GM18502 (cell line): Measurements from ENCODE around the gene RBM14.
"Not testable (repeated sequence)": the region's sequence is repeated elsewhere in the genome, so short reads cannot be mapped to it uniquely, and the experiment has no call there.

Experiments
- ATAC-seq: cut with Tn5 transposase; IDR thresholded peaks from one replicate; pipeline ENCODE4 v1.9.1; 2021; ENCODE audit warnings: mild to moderate bottlenecking; ENCODE audit not compliant: unreplicated experiment, poor library complexity

The RBM14 gene, protein sequence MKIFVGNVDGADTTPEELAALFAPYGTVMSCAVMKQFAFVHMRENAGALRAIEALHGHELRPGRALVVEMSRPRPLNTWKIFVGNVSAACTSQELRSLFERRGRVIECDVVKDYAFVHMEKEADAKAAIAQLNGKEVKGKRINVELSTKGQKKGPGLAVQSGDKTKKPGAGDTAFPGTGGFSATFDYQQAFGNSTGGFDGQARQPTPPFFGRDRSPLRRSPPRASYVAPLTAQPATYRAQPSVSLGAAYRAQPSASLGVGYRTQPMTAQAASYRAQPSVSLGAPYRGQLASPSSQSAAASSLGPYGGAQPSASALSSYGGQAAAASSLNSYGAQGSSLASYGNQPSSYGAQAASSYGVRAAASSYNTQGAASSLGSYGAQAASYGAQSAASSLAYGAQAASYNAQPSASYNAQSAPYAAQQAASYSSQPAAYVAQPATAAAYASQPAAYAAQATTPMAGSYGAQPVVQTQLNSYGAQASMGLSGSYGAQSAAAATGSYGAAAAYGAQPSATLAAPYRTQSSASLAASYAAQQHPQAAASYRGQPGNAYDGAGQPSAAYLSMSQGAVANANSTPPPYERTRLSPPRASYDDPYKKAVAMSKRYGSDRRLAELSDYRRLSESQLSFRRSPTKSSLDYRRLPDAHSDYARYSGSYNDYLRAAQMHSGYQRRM

DNA sequence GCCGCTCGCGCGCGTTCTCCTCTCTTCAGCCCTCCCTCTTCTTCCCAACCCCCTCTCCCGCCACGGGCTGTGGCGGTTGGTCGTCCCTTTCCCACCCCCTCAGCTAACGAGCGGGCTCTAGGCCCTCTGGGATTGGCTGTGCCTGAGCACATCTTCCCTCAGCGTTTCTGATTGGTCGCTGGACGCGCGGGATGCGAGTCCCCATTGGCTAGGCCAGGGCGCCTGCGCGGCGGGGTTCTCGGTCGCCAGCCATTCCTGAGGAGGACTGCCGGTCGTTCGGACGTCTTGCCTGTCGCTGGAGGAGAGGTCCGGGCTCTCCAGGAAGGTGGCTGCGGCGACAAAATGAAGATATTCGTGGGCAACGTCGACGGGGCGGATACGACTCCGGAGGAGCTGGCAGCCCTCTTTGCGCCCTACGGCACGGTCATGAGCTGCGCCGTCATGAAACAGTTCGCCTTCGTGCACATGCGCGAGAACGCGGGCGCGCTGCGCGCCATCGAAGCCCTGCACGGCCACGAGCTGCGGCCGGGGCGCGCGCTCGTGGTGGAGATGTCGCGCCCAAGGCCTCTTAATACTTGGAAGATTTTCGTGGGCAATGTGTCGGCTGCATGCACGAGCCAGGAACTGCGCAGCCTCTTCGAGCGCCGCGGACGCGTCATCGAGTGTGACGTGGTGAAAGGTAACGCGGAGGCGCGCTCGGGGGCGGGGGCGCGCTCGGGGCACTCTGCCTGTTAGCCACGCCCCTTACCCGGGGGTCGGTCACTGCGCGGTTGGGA, at the start of gene RBM14:
Gene RBM14, plus strand, starts transcription at position 252 of the 776 bp plus-strand sequence. Its CDS starts 91 bp downstream, at position 343.
- peak; percentile 91 for ATAC-seq

DNA sequence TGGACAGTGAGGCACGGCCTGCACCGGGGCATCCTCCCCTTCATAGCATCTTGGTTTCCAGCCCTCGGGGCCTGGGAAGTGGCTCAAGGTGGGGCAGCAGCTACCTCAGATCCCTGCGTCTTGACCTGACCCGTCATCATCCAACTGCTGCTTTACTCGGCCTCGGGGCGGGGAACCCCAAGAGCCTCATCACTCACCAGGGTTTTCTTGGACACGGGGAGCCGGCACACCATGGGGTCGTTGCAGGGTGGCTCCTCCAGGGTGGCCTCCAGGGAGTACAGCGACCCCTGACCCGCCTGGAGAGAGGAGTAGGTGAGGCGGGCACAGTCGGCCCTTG, 48.7 kb upstream of the RBM14 start:
- no peak for ATAC-seq

DNA sequence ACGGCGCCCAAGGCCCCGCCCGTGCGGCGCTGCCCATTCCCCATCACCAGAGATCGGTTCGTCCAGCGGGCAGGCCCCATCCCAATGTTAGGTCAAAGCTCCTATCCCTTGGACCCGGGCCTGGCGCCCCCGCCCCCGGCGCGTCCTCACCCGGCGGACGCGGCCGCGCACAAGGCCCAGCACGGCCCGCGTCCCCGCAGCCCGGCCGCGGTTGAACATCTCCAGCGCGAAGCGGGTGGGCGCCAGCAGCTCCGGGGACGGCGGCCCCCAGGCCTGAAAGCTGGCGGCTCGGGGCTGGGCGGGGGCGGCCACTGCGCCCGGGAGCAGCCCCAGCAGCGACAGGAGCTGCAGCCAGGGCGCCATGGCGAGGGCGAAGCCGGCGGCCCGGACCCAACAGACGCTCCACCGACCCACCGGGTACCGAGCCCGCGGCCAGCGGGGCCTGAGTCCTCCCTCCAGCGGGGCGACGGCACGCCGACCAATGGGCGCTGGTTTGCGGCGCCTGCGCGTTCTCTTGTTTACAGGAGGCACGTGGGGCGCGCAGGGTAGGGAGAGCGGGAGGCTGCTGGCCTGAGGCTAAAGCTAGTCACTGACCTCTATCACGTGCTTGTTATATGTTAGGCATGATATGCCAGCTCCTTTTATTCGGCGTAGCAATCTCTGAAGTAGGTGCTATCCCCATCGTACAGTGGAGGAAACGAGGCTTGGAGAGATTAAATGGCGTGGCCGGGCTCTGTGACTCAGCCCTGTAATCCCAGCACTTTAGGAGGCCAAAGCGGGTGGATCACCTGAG, 48.1 kb upstream of the RBM14 start, which contains the start of gene CTSF:
Gene CTSF, minus strand, starts transcription at position 483 of the 793 bp plus-strand sequence. Its CDS starts 120 bp downstream, at position 363.
- ATAC-seq = no peak

DNA sequence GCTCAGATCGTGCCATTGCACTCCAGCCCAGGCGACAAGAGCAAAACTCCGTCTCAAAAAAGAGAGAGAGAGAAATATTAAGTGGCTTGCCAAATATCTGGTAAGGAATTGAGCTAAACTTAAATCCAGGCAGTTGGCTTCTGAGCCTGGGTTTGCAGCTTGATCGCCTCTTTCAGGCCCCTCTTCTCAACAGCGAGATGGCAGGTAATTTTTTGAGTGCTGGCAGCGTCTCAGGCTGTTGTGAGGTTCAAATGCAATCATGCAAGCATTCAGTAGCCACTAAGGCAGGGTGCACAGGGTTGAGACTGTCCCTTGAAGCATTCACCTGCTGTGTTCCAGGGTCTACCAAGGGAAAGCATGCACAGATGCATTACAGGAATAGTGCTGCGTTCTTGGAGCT, 47.4 kb upstream of the RBM14 start:
- ATAC-seq = no peak

DNA sequence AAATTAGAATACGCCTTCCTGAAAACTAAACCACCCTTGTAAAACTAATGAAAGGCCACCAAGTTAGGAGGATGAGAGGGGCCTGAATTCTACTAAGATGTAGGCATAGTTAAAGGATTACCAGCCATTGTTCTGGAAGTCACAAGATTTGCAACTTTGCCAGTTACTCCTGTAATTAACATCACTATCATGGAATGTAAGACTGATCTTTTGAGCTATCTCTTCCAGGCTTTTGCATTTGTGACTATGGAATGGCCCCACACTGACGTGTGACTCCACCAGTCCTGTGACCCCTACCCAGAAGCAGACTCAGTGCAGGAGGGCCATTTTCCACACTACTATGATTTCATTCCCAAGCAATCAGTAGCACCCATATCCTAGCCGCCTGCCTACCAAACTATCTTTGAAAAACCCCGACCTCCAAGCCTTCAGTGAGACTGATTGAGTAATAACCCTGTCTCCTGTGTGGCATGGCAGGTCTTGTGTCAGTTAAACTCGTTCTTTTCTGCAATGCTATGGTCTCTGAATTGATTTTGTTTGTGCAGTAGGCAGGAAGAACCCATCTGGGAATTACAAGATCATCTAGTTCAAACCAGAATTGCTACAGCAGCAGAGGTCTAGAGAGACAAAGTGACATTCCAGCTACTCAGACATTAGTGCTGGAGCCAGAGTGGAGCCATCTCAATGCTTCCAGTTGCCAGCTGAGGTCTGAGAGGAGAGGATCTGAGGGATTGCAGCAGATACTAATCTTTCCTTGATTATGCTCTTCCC, 46.2 kb upstream of the RBM14 start:
- ATAC-seq = no peak

DNA sequence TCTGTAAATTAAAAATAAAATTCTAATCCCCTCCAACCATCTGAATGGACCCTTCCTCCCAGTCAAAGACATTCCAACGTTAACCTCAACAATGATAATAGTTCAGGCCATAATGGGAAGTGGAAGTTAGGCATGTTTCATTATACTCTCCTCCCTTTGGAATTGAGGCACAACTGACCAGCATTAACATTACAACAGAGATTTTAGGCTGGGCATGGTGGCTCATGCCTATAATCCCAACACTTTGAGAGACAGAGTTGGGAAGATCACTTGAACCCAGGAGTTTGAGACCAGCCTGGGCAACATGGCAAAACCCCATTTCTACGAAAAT, 45.6 kb upstream of the RBM14 start:
- ATAC-seq = no peak

DNA sequence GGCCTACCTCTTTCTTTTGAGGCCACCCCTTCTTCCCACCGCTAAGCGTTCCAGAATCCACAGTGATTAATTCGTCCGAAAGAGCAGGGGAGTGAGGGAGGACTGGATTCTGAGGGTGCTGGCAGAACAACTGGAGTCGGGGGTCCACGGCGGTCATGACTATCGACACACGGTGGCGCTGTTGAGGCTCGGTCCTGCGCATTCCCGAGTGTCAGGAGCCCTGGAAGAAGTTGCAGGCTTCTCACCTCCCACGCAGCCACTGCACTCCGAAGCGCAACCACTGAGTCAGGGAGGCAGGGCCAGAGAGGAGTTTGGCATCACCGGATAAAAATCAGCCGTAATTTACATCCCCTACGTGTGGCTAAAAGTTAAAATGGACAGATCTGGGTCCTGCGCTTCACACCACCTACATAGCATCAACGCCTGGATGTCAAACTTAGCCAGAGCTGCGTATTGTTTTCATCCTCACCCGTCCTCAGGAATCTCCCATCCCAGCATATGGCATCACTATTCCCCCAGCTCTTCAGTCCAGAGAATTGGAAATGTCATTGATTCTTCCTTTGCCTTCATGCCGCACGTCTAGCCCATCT, 37.3 kb upstream of the RBM14 start:
- no peak for ATAC-seq

DNA sequence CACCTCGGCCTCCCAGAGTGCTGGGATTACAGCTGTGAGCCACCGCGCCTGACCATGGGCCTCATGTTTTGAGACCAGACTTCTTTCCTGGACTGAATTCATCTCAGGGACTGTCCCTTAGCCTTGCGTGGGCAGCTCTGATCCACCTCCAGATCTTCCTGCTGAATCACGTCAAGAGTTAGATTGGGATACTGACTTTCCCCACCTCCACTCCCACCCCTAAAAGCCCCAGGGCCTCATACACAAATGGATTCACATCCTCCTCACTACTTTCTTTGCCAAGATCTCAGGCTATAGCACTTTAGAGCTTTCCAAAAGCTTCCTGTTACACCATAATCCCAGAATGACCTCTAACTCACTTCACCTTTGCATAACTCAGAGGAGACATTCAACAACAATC, 35.6 kb upstream of the RBM14 start:
- no peak for ATAC-seq

DNA sequence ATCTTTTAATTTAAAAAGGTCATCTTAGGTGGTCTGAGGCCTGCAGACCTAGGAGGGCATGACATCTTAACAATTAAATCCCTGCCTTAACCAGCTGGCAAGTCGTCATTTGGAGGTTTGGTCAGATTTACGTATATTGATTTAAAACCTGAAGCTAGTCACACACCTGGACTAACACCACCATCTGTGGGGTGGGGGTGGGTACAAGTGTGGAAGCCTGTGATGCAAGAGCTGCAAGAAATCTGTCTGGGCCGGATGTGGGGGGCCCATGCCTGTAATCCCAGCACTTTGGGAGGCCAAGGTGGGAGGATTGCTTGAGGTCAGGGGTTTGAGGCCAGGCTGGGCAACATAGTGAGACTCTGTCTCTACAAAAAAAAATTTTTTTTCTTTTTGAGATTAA, 35.2 kb upstream of the RBM14 start:
- ATAC-seq = no peak

DNA sequence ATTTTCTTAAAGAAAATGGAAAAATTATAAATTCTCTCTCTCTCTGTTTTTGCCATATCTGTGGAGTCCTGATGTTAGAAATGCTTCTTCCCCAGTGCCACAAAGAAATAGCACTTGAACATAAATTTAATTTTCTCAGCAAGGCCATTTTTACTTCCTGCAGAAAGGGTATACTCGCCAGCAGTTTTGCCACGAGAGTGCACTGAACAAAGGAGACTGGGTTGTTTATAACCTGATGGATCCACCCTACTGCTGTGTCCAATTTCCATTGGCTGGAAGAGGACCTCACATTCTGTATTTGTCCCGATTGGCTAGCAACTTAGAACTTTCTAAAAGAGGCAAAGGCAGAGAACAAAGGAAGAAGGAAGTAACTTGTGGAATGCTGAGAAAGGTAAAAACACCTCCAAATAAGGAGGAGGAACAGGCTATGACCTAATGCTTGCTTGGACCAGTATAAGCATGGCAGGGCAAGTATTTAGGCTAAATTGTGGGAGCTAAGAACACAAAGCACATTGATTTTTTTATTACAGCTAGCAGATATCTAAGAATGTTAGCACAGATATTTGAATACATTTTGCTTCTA, 33.8 kb upstream of the RBM14 start:
- ATAC-seq = not testable (repeated sequence)

DNA sequence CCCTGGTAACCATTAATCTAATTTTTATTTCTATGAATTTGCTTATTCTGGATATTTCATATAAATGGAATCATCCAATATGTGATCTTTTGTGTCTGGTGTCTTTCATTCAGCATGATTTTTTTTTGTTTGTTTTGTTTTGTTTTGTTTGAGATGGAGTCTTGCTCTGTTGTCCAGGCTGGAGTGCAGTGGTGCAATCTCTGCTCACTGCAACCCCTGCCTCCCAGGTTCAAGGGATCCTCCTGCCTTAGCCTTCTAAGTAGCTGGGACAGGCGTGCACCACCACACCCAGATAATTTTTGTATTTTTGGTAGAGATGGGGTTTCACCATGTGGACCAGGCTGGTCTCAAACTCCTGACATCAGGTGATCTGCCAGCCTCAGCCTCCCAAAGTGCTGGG, 31.0 kb upstream of the RBM14 start:
- ATAC-seq = not testable (repeated sequence)

DNA sequence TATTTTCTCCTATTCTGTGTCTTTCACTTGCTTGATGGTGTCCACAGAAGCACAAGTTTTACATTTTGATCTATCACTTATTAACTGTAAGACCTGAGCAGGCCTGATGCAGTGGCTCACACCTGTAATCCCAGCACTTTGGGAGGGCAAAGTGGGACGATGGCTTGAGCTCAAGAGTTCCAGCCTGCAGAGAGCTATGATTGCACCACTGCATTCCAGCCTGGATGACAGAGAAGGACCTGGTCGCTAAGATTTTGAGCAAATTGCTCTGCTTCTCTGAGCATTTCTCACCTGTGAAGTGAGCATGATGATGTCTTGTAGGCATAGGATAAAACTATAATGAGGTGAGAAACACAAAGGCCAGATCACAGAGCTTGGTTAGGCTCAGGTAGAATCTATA, 30.3 kb upstream of the RBM14 start:
- no peak for ATAC-seq

DNA sequence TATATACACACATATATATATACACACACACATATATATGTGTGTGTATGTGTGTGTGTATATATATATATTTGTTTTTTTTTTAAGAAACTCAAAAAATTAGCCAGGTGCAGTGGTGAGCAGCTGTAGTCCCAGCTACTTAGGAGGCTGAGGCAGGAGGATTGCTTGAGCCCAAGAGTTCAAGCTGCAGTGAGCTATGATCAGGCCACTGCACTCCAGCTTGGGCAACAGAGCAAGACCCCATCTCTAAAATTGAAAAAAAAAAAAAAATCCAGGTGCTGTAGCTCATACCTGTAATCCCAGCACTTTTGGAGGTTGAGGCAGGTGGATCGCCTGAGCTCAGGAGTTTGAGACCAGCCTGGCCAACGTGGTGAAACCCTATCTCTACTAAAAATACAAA, 27.1 kb upstream of the RBM14 start:
- not testable (repeated sequence) for ATAC-seq

DNA sequence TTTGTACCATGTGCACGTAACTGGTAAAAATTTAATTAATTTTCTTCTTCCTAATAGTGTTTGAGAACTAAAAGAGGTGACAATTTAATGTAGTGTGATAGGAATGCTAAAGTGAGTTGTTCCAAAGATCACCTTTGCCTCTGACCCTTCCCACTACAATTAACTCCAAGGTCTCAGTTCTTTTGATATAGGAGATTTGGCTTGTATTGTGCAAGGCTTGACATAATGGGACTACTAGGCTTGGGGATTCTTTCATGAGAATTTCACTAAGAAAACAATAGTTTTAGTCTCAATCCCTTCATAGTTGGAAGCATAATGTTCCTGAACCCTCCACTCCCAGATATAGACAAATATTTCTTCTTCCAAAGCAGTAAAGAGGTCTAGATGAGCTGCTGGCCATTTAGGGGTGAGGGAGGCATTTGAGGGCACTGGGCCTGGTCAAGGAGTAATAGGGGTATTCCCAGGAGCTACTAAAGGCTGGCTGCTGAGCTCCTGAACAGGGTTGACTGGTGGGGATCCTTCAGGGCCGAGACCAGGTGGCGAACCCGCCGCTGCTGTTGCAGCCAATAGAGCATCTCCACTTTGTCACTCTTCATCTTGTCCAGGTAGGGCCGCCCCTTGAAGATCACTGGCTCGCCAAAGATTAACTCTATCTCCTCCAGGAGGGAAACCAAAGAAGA, 26.3 kb upstream of the RBM14 start:
- ATAC-seq = no peak

DNA sequence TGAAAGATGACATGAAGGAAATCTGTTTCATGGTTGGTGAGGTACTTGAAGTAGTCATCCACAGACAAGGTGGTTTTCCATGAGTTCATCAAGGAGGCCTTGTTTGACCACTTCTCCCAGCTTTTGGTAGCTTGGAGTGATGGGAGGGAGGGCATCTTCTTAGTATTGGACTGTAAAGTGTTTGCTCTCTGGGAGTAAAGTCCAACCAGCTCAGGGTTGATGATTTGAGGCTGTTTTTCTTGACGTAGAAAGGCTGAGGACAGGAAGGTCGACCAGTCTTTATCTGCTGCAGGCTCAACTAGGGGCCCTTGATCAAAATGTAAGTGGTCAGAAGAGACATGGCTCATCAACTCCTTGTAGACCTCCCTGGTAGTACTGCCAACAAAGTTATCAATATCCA, 25.3 kb upstream of the RBM14 start:
- ATAC-seq = no peak

DNA sequence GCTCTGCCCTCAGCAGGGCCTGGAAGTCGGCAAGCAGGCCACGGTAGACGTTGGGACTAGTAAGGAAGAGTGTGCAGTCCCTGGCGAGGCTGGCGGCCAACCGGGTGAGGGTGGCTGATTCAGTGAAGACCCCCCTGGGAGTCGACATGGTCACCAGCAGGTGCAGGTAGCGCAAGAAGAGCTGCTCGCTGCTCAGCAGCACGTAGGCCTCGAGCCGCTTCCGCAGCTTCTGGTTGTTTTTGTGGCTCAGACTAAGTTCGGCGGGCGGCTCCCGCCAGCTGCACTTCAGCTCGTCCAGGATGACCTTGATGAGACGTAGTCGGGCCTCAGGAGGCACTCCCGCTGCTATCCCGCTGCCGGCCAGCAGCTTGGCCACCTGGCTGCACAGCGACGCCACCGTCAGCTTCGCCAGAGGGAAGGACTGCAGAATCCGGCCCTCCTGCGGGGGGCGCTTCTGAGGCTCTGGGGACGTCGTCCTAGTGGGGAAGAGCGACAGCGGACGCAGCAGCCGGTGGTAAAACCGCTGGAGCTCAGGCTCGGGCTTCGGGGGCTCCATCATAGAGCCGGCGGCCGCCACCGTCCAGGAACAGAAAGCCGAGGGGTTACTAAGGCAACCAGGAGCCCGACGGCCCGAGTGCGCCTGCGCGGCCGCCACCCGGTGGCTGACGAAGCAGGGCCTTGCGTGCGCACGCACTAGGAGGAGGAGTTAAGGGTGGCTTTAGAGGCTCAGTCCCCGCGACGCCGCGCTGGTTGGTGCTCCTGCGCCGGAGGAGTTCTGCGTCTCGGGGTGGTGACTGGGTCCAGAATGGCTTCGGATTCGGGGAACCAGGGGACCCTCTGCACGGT, 23.8 kb upstream of the RBM14 start, which contains the start of the genes CCDC87 and CCS:
Gene CCDC87, minus strand, starts transcription at position 607 of the 846 bp plus-strand sequence. Its CDS starts 48 bp downstream, at position 559.
Gene CCS, plus strand, starts transcription at position 729 of the 846 bp plus-strand sequence. Its CDS starts 77 bp downstream, at position 806.
- peak; percentile 92 for ATAC-seq

DNA sequence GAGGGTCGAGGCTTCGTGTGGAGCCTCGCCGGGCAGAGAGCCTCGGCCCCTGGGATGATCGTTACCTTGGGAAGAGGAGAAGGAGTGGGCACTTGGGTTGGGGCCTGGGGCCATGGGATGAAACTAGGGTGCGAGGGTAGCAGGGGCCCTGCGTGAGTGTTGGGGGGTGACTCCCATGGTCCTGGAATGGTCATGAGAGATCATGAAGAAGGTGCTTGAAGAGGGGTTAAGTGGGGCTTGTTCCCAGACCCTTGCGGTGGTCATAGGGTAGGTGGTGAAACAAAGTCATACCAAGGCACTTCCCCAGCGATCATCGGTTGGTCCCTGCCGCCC, 23.2 kb upstream of the RBM14 start:
- ATAC-seq = peak; percentile 32
